Kidney (tissue), 14 donors: Measurements from ENCODE around the gene CHRNA9. TPM values are rescaled to one million over a fixed set of nuclear protein-coding genes. Genes with fewer than 3 reads are reported as not detected.

ENCODE experiments used
- DNase-seq, 5 donors: peaks; one replicate each; pipeline ENCODE4 v3.0.0-alpha.2; 2013 to 2020
- FAIRE-seq: peaks from 2 replicates; lab custom pipeline; 2012; peaks lifted over from hg19 to GRCh38; lab: Jason Lieb, UNC
- H3K27ac ChIP-seq, 2 donors: one replicate each; pipeline ENCODE4 v1.7.0; 2013; ENCODE audit warnings: low read depth in 2 of 2, low read length in 2 of 2, inconsistent platforms in 1 of 2
- H3K27me3 ChIP-seq: one replicate; pipeline ENCODE4 v1.7.1; 2013; ENCODE audit warnings: low read length, inconsistent platforms; ENCODE audit not compliant: control insufficient read depth, insufficient read depth
- H3K36me3 ChIP-seq, 3 donors: one replicate each; pipeline versions ENCODE4 v1.7.0 to v1.7.1; 2013; ENCODE audit warnings: low read length in 3 of 3, control low read depth in 1 of 3, inconsistent platforms in 1 of 3; ENCODE audit not compliant: insufficient read depth in 3 of 3, control insufficient read depth in 2 of 3
- H3K4me1 ChIP-seq, 3 donors: one replicate each; pipeline versions ENCODE4 v1.7.0 to v1.7.1; 2013; ENCODE audit warnings: low read length in 3 of 3, inconsistent platforms in 1 of 3, low read depth in 1 of 3; ENCODE audit not compliant: control insufficient read depth in 2 of 3, insufficient read depth in 2 of 3
- H3K4me3 ChIP-seq, 3 donors: one replicate each; pipeline versions ENCODE4 v1.7.0 to v1.8.1; 2013; ENCODE audit warnings: low read length in 3 of 3, control low read depth in 1 of 3, inconsistent platforms in 1 of 3
- H3K9ac ChIP-seq, 3 donors: one replicate each; pipeline versions ENCODE4 v1.7.0 to v1.7.1; 2013; ENCODE audit warnings: low read length in 3 of 3, control low read depth in 1 of 3, inconsistent platforms in 1 of 3
- H3K9me3 ChIP-seq, 3 donors: one replicate each; pipeline versions ENCODE4 v1.7.0 to v1.7.1; 2013; ENCODE audit warnings: low read length in 3 of 3, control low read depth in 1 of 3, inconsistent platforms in 1 of 3; ENCODE audit not compliant: control insufficient read depth in 2 of 3, insufficient read depth in 1 of 3
- intact Hi-C: fragments of 100-400 bp; cut with DNase I; formaldehyde crosslinking; loops from one replicate; pipeline ENCODE4 v1.11.1; 2022
- polyA plus RNA-seq: library from polyadenylated mRNA; stranded (reverse); fragments of 350-450 nt; fragmentation: Illumina TruSeq; extraction: RNeasy Lipid Tissue Mini Kit (QIAGEN cat#74804); gene quantifications from one replicate; pipeline ENCODE4 v1.2.3, GENCODE V29; 2014; ENCODE audit warnings: low read depth, low replicate concordance; ENCODE audit not compliant: insufficient read depth
- total RNA-seq: library from RNA; stranded (reverse); fragmentation: NEBNext Ultra II Directional; extraction: Animal tissue kit (Norgen Biotek cat#: 25700); gene quantifications from one replicate; pipeline ENCODE4 v1.2.1, GENCODE V29; 2021
- TF ChIP-seq, protein P1 (sequence below): IDR thresholded peaks from 3 replicates; pipeline ENCODE4 v1.5.1; 2012; ENCODE audit warnings: mild to moderate bottlenecking, moderate library complexity, borderline replicate concordance; ENCODE audit not compliant: insufficient read depth; ENCODE audit errors: extremely low read depth
- donor health status: control.
- donor health status: control.
- donor health status: control.
- donor health status: control.
- donor health status: control.
- donor health status: DM: yes; HTN: yes; CAD: no.
- donor health status: Normal renal cell carcinoma (clear cell type).

CHRNA9 gene
- total and polyA plus RNA-seq, 2 donors from 2014 or later = not detected

DNA sequence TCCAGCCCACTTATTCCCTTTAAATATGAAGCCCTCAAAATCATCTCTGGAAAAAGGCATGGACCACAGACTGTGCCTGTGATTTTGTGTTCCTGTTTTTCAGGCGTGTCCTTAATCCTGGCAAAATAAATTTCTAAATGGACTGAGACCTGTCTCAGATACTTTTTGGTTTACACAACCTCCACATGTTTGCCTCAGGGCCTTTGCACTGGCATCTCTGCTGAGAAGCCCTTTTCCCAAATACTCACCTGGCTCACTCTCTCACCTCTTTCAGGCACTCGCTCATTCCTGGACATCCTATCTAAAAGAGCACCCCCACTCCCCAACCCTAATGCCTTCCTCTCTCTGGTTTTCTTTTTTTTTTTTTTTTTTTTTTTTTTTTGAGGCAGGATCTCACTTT is 40.5 kb downstream of the CHRNA9 start:
- intact Hi-C loops = no loop called here
- no peaks in the 10 kb centered on the region for H3K27me3 ChIP-seq
- H3K9me3 ChIP-seq = no peaks in the 10 kb centered on the region
- no peak overlapping the region for H3K9ac ChIP-seq
- FAIRE-seq (no peak), DNase-seq (no peak)
- H3K27ac ChIP-seq = no peak overlapping the region
- no peak overlapping the region for H3K4me3 ChIP-seq
- no peaks in the 10 kb centered on the region for H3K36me3 ChIP-seq
- H3K4me1 ChIP-seq = peaks cover 0 to 5% (median 0%) of the 10 kb centered on the region in 3 donors
- TF ChIP-seq, protein P1, sequence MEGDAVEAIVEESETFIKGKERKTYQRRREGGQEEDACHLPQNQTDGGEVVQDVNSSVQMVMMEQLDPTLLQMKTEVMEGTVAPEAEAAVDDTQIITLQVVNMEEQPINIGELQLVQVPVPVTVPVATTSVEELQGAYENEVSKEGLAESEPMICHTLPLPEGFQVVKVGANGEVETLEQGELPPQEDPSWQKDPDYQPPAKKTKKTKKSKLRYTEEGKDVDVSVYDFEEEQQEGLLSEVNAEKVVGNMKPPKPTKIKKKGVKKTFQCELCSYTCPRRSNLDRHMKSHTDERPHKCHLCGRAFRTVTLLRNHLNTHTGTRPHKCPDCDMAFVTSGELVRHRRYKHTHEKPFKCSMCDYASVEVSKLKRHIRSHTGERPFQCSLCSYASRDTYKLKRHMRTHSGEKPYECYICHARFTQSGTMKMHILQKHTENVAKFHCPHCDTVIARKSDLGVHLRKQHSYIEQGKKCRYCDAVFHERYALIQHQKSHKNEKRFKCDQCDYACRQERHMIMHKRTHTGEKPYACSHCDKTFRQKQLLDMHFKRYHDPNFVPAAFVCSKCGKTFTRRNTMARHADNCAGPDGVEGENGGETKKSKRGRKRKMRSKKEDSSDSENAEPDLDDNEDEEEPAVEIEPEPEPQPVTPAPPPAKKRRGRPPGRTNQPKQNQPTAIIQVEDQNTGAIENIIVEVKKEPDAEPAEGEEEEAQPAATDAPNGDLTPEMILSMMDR = no peak

DNA sequence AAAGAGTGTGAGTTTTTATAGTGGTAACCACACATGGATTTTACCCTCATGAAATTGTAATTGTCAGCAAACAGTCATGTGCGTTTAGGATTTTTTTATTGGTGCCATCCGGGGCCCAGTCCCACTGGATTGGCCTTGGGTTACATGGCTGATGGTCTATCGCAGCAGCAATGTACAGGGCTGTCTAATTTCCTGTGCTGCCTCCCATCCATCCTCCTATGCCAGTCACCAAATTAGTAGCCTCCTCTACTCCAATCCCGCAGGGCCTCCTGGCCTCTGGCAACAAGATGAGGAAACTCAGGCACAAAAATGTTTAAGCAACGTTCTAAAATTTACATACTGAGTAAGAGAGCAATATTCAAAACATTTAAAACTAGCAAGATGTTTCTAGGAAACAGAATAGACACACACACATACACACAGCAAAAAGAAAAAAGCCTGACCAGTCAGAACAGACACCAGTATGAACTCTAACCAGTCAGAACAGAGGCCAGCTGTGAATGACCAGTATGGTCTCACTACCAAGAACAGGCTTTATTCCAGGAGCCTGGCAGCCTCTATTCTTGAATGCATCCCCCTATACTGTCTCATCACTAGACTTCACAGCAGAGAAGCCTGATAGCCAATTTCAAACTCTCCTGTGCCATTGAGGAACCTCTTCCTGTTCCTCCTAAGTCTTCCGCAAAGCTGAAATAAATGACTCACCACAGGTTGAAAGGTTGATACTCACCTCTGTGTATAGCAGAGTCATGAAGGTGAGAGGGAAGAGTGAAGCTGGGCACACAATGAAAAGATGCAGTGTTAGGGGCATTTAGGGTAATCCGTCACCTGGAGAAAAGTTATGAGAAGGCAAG is 42.6 kb downstream of the CHRNA9 start:
- FAIRE-seq = no peak
- no peaks in the 10 kb centered on the region for H3K27me3 ChIP-seq
- H3K4me1 ChIP-seq = peaks cover 0 to 5% (median 0%) of the 10 kb centered on the region in 3 donors
- intact Hi-C loops = no loop called here
- H3K9me3 ChIP-seq = no peaks in the 10 kb centered on the region
- H3K9ac ChIP-seq = no peak overlapping the region
- DNase-seq = no peak
- H3K36me3 ChIP-seq = no peaks in the 10 kb centered on the region
- no peak overlapping the region for H3K4me3 ChIP-seq
- no peak overlapping the region for H3K27ac ChIP-seq
- TF ChIP-seq, protein P1 = no peak

DNA sequence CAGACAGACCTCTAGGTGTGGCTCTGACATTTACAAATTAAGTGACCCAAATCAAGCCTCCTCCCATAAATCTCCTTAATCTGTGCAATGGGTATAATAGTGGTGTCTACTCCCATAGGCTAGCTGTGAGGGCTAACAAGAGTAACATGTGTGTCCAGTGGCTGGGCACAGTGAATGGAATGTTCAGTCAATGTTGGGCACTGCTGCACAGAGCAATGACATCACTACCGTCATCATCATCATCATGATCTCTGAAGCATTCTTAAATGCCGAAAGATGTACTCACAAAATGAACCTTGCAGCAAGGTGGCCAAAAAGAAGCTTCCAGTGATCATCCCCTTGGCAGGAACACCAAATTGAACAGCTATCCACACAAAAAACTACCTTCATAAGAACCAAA is 43.5 kb downstream of the CHRNA9 start:
- DNase-seq = no peak
- Histone ChIP-seq H3K27ac (no peak overlapping the region), H3K9me3 (no peaks in the 10 kb centered on the region), H3K27me3 (no peaks in the 10 kb centered on the region), H3K4me3 (no peak overlapping the region), H3K36me3 (no peaks in the 10 kb centered on the region), H3K4me1 (peaks cover 0 to 5% (median 0%) of the 10 kb centered on the region in 3 donors), H3K9ac (no peak overlapping the region)
- no peak for FAIRE-seq
- TF ChIP-seq, protein P1 = no peak
- intact Hi-C loops = no loop called here
